HCT116 (cell line): ENCODE measurements around the gene SYNE2. TPM values are rescaled to one million over a fixed set of nuclear protein-coding genes. Genes with fewer than 3 reads are reported as not detected.

Source experiments
- ATAC-seq: fragments of 200-7000 bp; cut with Tn5 transposase; 2 replicates; pipeline ENCODE4 v1.9.1; 2020; ENCODE audit warnings: mild to moderate bottlenecking, moderate library complexity
- BruUV-seq: library from RNA; stranded (reverse); fragments of 400-500 nt; replicated peaks from 2 replicates; lab custom pipeline; 2021; lab: Mats Ljungman, UMichigan
- CTCF ChIA-PET: fragments of 300-600 bp; sonication (Branson Sonifier 250); formaldehyde crosslinking; loops from one replicate; lab custom pipeline; 2021; ENCODE audit warnings: antibody characterized with exemption; lab: Charles Lee
- POLR2A ChIA-PET: fragments of 300-600, 350-600 bp; sonication (Branson Sonifier 250); formaldehyde crosslinking; loops from one replicate; lab custom pipeline; 2021; ENCODE audit warnings: antibody characterized with exemption; lab: Charles Lee
- RAD21 ChIA-PET, 2 experiments: fragments of 300-600 bp; sonication (Branson Sonifier 250); formaldehyde crosslinking; loops; one replicate each; lab custom pipeline; 2023; ENCODE audit warnings: low total read pairs in 2 of 2; ENCODE audit not compliant: uncharacterized antibody in 2 of 2, unreplicated experiment in 2 of 2, low non-redundant PET in 1 of 2; lab: Charles Lee
- DNase-seq: peaks from one replicate; pipeline ENCODE4 v3.0.0-alpha.2; 2010; ENCODE audit warnings: low read depth, low spot score
- H2AFZ ChIP-seq: fragments of 200-600 bp; shearing (Covaris generic), sonication (generic); 2 replicates; pipeline ENCODE4 v1.6.1; 2017; ENCODE audit warnings: low read depth, mixed run types, mixed read lengths, antibody characterized with exemption, low read length; ENCODE audit not compliant: poor library complexity, severe bottlenecking
- H3K27ac ChIP-seq: 2 replicates; pipeline ENCODE4 v1.5.1; 2012; ENCODE audit warnings: low read depth, low read length
- H3K27me3 ChIP-seq: fragments of 200-600 bp; sonication (generic); 2 replicates; pipeline ENCODE4 v1.6.1; 2016; ENCODE audit warnings: mixed run types, low read length, mixed read lengths; ENCODE audit not compliant: insufficient read depth
- H3K36me3 ChIP-seq, 2 experiments: fragments of 200-500 bp in 1 of 2; fragments of 200-600 bp in 1 of 2; sonication (Bioruptor generic) in 1 of 2; sonication (generic) in 1 of 2; 2 replicates each; pipeline versions ENCODE4 v1.5.1 to v1.6.1; 2014 to 2016; ENCODE audit warnings: low read length in 2 of 2, inconsistent platforms in 1 of 2, mixed read lengths in 1 of 2, mixed run types in 1 of 2; ENCODE audit not compliant: insufficient read depth in 2 of 2, control insufficient read depth in 1 of 2
- H3K4me1 ChIP-seq, 2 experiments: fragments of 200-600 bp in 1 of 2; sonication (generic) in 1 of 2; 2 replicates each; pipeline versions ENCODE4 v1.5.1 to v1.6.1; 2012 to 2017; ENCODE audit warnings: low read length in 2 of 2, inconsistent platforms in 1 of 2, mild to moderate bottlenecking in 1 of 2, mixed read lengths in 1 of 2, mixed run types in 1 of 2, moderate library complexity in 1 of 2; ENCODE audit not compliant: insufficient read depth in 2 of 2, control insufficient read depth in 1 of 2
- H3K4me2 ChIP-seq: fragments of 200-600 bp; sonication (generic); 2 replicates; pipeline ENCODE4 v1.6.1; 2017; ENCODE audit warnings: mixed run types, low read length, mixed read lengths
- H3K4me3 ChIP-seq, 2 experiments: fragments of 200-600 bp in 1 of 2; sonication (generic) in 1 of 2; replicated peaks in 1 of 2; 2 replicates each; pipeline ENCODE4 v1.5.1; 2011 to 2016; ENCODE audit warnings: low read length in 2 of 2, control low read depth in 1 of 2, low read depth in 1 of 2, mild to moderate bottlenecking in 1 of 2, mixed read lengths in 1 of 2, mixed run types in 1 of 2
- H3K79me2 ChIP-seq: fragments of 200-600 bp; sonication (generic); 2 replicates; pipeline ENCODE4 v1.6.1; 2017; ENCODE audit warnings: mild to moderate bottlenecking, mixed run types, low read length, moderate library complexity, mixed read lengths; ENCODE audit not compliant: insufficient read depth
- H3K9ac ChIP-seq: fragments of 200-600 bp; sonication (generic); 2 replicates; pipeline ENCODE4 v1.6.1; 2016; ENCODE audit warnings: low read length, mixed read lengths
- H3K9me2 ChIP-seq: fragments of 200-600 bp; sonication (generic), shearing (Covaris generic); 2 replicates; pipeline ENCODE4 v1.6.1; 2017; ENCODE audit warnings: mixed run types, mild to moderate bottlenecking, moderate library complexity; ENCODE audit not compliant: insufficient read depth
- H3K9me3 ChIP-seq, 2 experiments: fragments of 200-500 bp in 1 of 2; fragments of 200-600 bp in 1 of 2; sonication (Bioruptor generic) in 1 of 2; sonication (generic) in 1 of 2; 2 replicates each; pipeline ENCODE4 v1.6.1; 2014 to 2017; ENCODE audit warnings: low read length in 2 of 2, mixed read lengths in 2 of 2, inconsistent platforms in 1 of 2, low read depth in 1 of 2, mild to moderate bottlenecking in 1 of 2, mixed run types in 1 of 2, moderate library complexity in 1 of 2; ENCODE audit not compliant: control insufficient read depth in 1 of 2, insufficient read depth in 1 of 2
- H4K20me1 ChIP-seq: fragments of 200-600 bp; sonication (generic), shearing (Covaris generic); 2 replicates; pipeline ENCODE4 v1.6.1; 2017; ENCODE audit warnings: mixed run types, mild to moderate bottlenecking, moderate library complexity; ENCODE audit not compliant: insufficient read depth
- CBX3 ChIP-seq: IDR thresholded peaks from 2 replicates; pipeline ENCODE4 v1.6.1; 2012; ENCODE audit warnings: low read depth
- CTCF ChIP-seq, 3 experiments: fragments of 200-600 bp in 1 of 3; sonication (generic) in 1 of 3; IDR thresholded peaks in 2 of 3; conservative IDR thresholded peaks in 1 of 3; 2 replicates each; pipeline ENCODE4 v1.5.1; 2012 to 2017; ENCODE audit warnings: low read depth in 2 of 3, low read length in 2 of 3, antibody characterized with exemption in 1 of 3, borderline replicate concordance in 1 of 3, control low read depth in 1 of 3, mild to moderate bottlenecking in 1 of 3, mixed read lengths in 1 of 3, mixed run types in 1 of 3, moderate library complexity in 1 of 3; ENCODE audit not compliant: insufficient read depth in 1 of 3
- EGR1 ChIP-seq: IDR thresholded peaks from 2 replicates; pipeline ENCODE4 v1.6.1; 2012; ENCODE audit warnings: low read depth
- ELF1 ChIP-seq: IDR thresholded peaks from 2 replicates; pipeline ENCODE4 v1.6.1; 2012; ENCODE audit warnings: low read depth, borderline replicate concordance
- EZH2 ChIP-seq: fragments of 200-600 bp; sonication (generic); IDR thresholded peaks from 2 replicates; pipeline ENCODE4 v1.6.1; 2017; ENCODE audit warnings: antibody characterized with exemption, mixed run types
- EZH2phosphoT487 ChIP-seq: fragments of 200-600 bp; IDR thresholded peaks from 2 replicates; pipeline ENCODE4 v1.6.1; 2018; ENCODE audit warnings: antibody characterized with exemption, borderline replicate concordance
- JUND ChIP-seq: IDR thresholded peaks from 2 replicates; pipeline ENCODE4 v1.6.1; 2012
- POLR2A ChIP-seq: IDR thresholded peaks from 2 replicates; pipeline ENCODE4 v1.7.0; 2011; ENCODE audit warnings: borderline replicate concordance; ENCODE audit not compliant: insufficient read depth, insufficient read length; ENCODE audit errors: extremely low read depth
- POLR2AphosphoS5 ChIP-seq: IDR thresholded peaks from 2 replicates; pipeline ENCODE4 v1.6.1; 2011; ENCODE audit warnings: mild to moderate bottlenecking, low read depth, low read length, moderate library complexity
- RAD21 ChIP-seq: IDR thresholded peaks from 2 replicates; pipeline ENCODE4 v1.6.1; 2012; ENCODE audit warnings: low read depth, mild to moderate bottlenecking
- SIN3A ChIP-seq: IDR thresholded peaks from 2 replicates; pipeline ENCODE4 v1.6.1; 2012; ENCODE audit warnings: low read depth
- SP1 ChIP-seq: IDR thresholded peaks from 2 replicates; pipeline ENCODE4 v1.6.1; 2012; ENCODE audit warnings: low read depth
- SRF ChIP-seq: IDR thresholded peaks from 2 replicates; pipeline ENCODE4 v1.6.1; 2012; ENCODE audit warnings: low read depth
- TCF7L2 ChIP-seq: IDR thresholded peaks from 2 replicates; pipeline ENCODE4 v1.7.0; 2011; ENCODE audit warnings: borderline replicate concordance, inconsistent platforms; ENCODE audit not compliant: insufficient read depth, insufficient read length; ENCODE audit errors: extremely low read depth
- YY1 ChIP-seq: IDR thresholded peaks from 2 replicates; pipeline ENCODE4 v1.6.1; 2011; ENCODE audit warnings: low read length, low read depth, moderate library complexity, mild to moderate bottlenecking; ENCODE audit not compliant: insufficient replicate concordance; ENCODE audit errors: extremely low read depth
- ZBTB33 ChIP-seq: IDR thresholded peaks from 2 replicates; pipeline ENCODE4 v1.6.1; 2011; ENCODE audit warnings: mild to moderate bottlenecking, low read length, moderate library complexity; ENCODE audit not compliant: insufficient replicate concordance; ENCODE audit errors: extremely low read depth
- ZFX ChIP-seq: fragments of 450-650 bp; IDR thresholded peaks from 2 replicates; pipeline ENCODE4 v1.6.1; 2017
- ZNF274 ChIP-seq: fragments of 200-500 bp; sonication (Bioruptor generic); IDR thresholded peaks from 2 replicates; pipeline ENCODE4 v1.6.1; 2014; ENCODE audit warnings: mild to moderate bottlenecking, low read depth, low read length, inconsistent platforms
- intact Hi-C: fragments of 100-400 bp; cut with micrococcal nuclease; formaldehyde crosslinking; loops from 2 replicates; pipeline ENCODE4 v1.10.0; 2022
- total RNA-seq: library from RNA; stranded (reverse); gene quantifications from one replicate; pipeline ENCODE4 v1.2.1, GENCODE V29; 2021; ENCODE audit not compliant: unreplicated experiment

SYNE2 gene
- total RNA-seq, 1 experiment from 2014 or later, result 28.8 TPM

- DNase-seq, result no peak
- ChIA-PET RAD21 (no interaction called here), POLR2A (no interaction called here), CTCF (no interaction called here)
- Histone ChIP-seq H3K27me3 (no peaks in the 10 kb centered on the region), H3K4me3 (no peak overlapping the region), H3K4me2 (no peak overlapping the region), H3K27ac (no peak overlapping the region), H3K4me1 (no peaks in the 10 kb centered on the region), H3K79me2 (no peaks in the 10 kb centered on the region), H2AFZ (no peak overlapping the region), H3K36me3 (peaks cover 0 to 3% of the 10 kb centered on the region in 2 experiments; a peak in 2 of 4 replicates), H3K9me3 (no peaks in the 10 kb centered on the region), H3K9ac (no peak overlapping the region), H4K20me1 (no peaks in the 10 kb centered on the region), H3K9me2 (no peaks in the 10 kb centered on the region)
- TF ChIP-seq SRF (no peak), JUND (no peak), TCF7L2 (no peak), EZH2 (no peak), SP1 (no peak), ZBTB33 (no peak), EGR1 (no peak), EZH2phosphoT487 (no peak), ZNF274 (no peak), ELF1 (no peak), POLR2AphosphoS5 (no peak), CBX3 (no peak), SIN3A (no peak), YY1 (no peak), RAD21 (no peak), CTCF (IDR thresholded peaks at IDR 0.05 in 2 of 3, conservative IDR thresholded peaks at IDR 0.05 in 1 of 3; ENCODE audit: borderline replicate concordance in 1 of 3, insufficient read depth in 1 of 3, low read depth in 2 of 3, low read length in 2 of 3) (no peak), POLR2A (no peak), ZFX (no peak)
- no TSS peak for BruUV-seq
- ATAC-seq, result no peak
- intact Hi-C loops, result no loop called here
Observed at GRCh38 chr14:64149921-64150320, 297.1 kb downstream of the SYNE2 start.
